ENCODE measurements around the gene TRIM8.

Gene TRIM8

GRCh38 chr10:102627736-102628293, 16.5 kb upstream of the TRIM8 start:
- TF ChIP-seq CTCF (IDR thresholded peaks at IDR 0.05; ENCODE audit: insufficient read depth, low read length, missing control alignments), result no peak
- DNase-seq (ENCODE audit: low read depth, low spot score), result no peak
- CTCF ChIA-PET, result interaction anchor here (1.1 to 3.1 kb wide), 9 partner anchors 9 to 125 kb away, joined by 3 to 19 read pairs (median 6); partner anchors contain the start of genes ACTR1A, SUFU and TRIM8
- H3K4me3 ChIP-seq (ENCODE audit: low read depth, low read length), result no peak overlapping the region
- POLR2A ChIA-PET, result interaction anchor here (1.2 to 1.6 kb wide), 4 partner anchors 14 to 124 kb away, joined by 4 to 10 read pairs (median 4); partner anchors contain the start of gene SUFU

GRCh38 chr10:102628451-102628911, 15.8 kb upstream of the TRIM8 start:
- POLR2A ChIA-PET, result interaction anchor here (1.2 to 1.6 kb wide), 4 partner anchors 14 to 125 kb away, joined by 4 to 10 read pairs (median 4); partner anchors contain the start of gene SUFU
- CTCF ChIA-PET, result interaction anchor here (1.1 to 3.1 kb wide), 10 partner anchors 10 to 125 kb away, joined by 3 to 19 read pairs (median 6); partner anchors contain the start of genes ACTR1A, SUFU and TRIM8
- peak; percentile 1 for TF ChIP-seq CTCF (IDR thresholded peaks at IDR 0.05; ENCODE audit: insufficient read depth, low read length, missing control alignments)
- no peak for DNase-seq (ENCODE audit: low read depth, low spot score)
- no peak overlapping the region for H3K4me3 ChIP-seq (ENCODE audit: low read depth, low read length)

- no peak overlapping the region for H3K4me3 ChIP-seq (ENCODE audit: low read depth, low read length)
- ChIA-PET CTCF (interaction anchor here (0.6 to 1.9 kb wide), 8 partner anchors 15 to 90 kb away, joined by 3 to 5 read pairs (median 3); partner anchors contain the start of genes ARL3, SFXN2 and TRIM8), POLR2A (interaction anchor here (0.6 to 1.8 kb wide), 4 partner anchors 11 to 273 kb away, joined by 3 to 16 read pairs (median 7); partner anchors contain the start of gene TRIM8)
- peak; percentile 57 for DNase-seq (ENCODE audit: low read depth, low spot score)
- TF ChIP-seq CTCF (IDR thresholded peaks at IDR 0.05; ENCODE audit: insufficient read depth, low read length, missing control alignments), result no peak
These were observed 14.3 kb upstream of the TRIM8 start for GRCh38 chr10:102629661-102630614.

GRCh38 chr10:102630663-102631062, 13.6 kb upstream of the TRIM8 start:
- no peak overlapping the region for H3K4me3 ChIP-seq (ENCODE audit: low read depth, low read length)
- ChIA-PET CTCF (interaction anchor here (0.7 to 1.9 kb wide), 5 partner anchors 16 to 83 kb away, joined by 3 to 5 read pairs (median 3); partner anchors contain the start of genes ARL3 and SFXN2), POLR2A (interaction anchor here (0.7 to 1.8 kb wide), 4 partner anchors 11 to 18 kb away, joined by 3 to 16 read pairs (median 7); partner anchors contain the start of gene TRIM8)
- no peak for TF ChIP-seq CTCF (IDR thresholded peaks at IDR 0.05; ENCODE audit: insufficient read depth, low read length, missing control alignments)
- no peak for DNase-seq (ENCODE audit: low read depth, low spot score)

GRCh38 chr10:102631525-102632393, 12.5 kb upstream of the TRIM8 start:
- TF ChIP-seq CTCF (IDR thresholded peaks at IDR 0.05; ENCODE audit: insufficient read depth, low read length, missing control alignments), result no peak
- no peak for DNase-seq (ENCODE audit: low read depth, low spot score)
- H3K4me3 ChIP-seq (ENCODE audit: low read depth, low read length), result no peak overlapping the region
- ChIA-PET CTCF (interaction anchor here (0.9 to 1.8 kb wide), 7 partner anchors 10 to 128 kb away, joined by 3 to 11 read pairs (median 3); partner anchors contain the start of genes SUFU and TRIM8), POLR2A (interaction anchor here (1.3 kb wide), 1 partner anchor 10 kb away, joined by 3 read pairs; no protein-coding TSS in a partner anchor)

Data from AG04449 (cell line).